Tibial nerve (tissue), 4 donors: ENCODE measurements around the gene HS2ST1. TPM values are rescaled to one million over a fixed set of nuclear protein-coding genes. Genes with fewer than 3 reads are reported as not detected.

Experiments used
- DNase-seq, 2 donors: peaks; one replicate each; pipeline ENCODE4 v3.0.0-alpha.2; 2019; ENCODE audit warnings: low spot score in 2 of 2
- H3K27ac ChIP-seq, 4 donors: fragments of 200-600 bp; sonication (generic) in 3 of 4; one replicate each; pipeline ENCODE4 v1.5.1; 2017 to 2019; ENCODE audit warnings: mild to moderate bottlenecking in 1 of 4
- H3K27me3 ChIP-seq, 2 donors: fragments of 200-600 bp; sonication (generic) in 1 of 2; one replicate each; pipeline versions ENCODE4 v1.5.1 to v1.6.0; 2017 to 2019
- H3K36me3 ChIP-seq, 3 donors: fragments of 200-600 bp; sonication (generic); one replicate each; pipeline ENCODE4 v1.5.1; 2018 to 2019
- H3K4me1 ChIP-seq, 4 donors: fragments of 200-600 bp; sonication (generic) in 3 of 4; one replicate each; pipeline ENCODE4 v1.5.1; 2017 to 2019
- H3K4me3 ChIP-seq, 4 donors: fragments of 200-600 bp; sonication (generic) in 3 of 4; one replicate each; pipeline ENCODE4 v1.5.1; 2017 to 2019; ENCODE audit warnings: mild to moderate bottlenecking in 1 of 4, moderate library complexity in 1 of 4
- H3K9me3 ChIP-seq, 4 donors: fragments of 200-600 bp; sonication (generic) in 3 of 4; one replicate each; pipeline ENCODE4 v1.5.1; 2017 to 2019
- CTCF ChIP-seq, 5 experiments: fragments of 200-600 bp in 3 of 5; fragments of 450-650 bp in 2 of 5; sonication (generic) in 3 of 5; IDR thresholded peaks; one replicate each; pipeline ENCODE4 v1.5.1; 2016 to 2019; ENCODE audit warnings: antibody characterized with exemption in 5 of 5, mild to moderate bottlenecking in 3 of 5, moderate library complexity in 2 of 5
- EP300 ChIP-seq, 2 donors: sonication (generic); formaldehyde crosslinking; IDR thresholded peaks; one replicate each; pipeline ENCODE4 v1.6.1; 2017; ENCODE audit warnings: antibody characterized with exemption in 2 of 2, mild to moderate bottlenecking in 1 of 2
- POLR2A ChIP-seq, 2 donors: fragments of 450-650 bp; IDR thresholded peaks; one replicate each; pipeline ENCODE4 v1.6.1; 2017; ENCODE audit warnings: antibody characterized with exemption in 2 of 2, mild to moderate bottlenecking in 2 of 2, moderate library complexity in 2 of 2
- WGBS, 2 donors: methylation state at CpG; one replicate each; pipeline ENCODE4 v1.1.5; 2018; 5-methylcytosine and 5-hydroxymethylcytosine counted together
- total RNA-seq, 4 donors: library from RNA; depleted of rRNA; stranded (reverse); fragments of >200 nt; gene quantifications; one replicate each; pipeline ENCODE4 v1.1.0, GENCODE V29; 2016

Gene HS2ST1
- total RNA-seq, 4 donors from 2014 or later, result 10.3 to 12.9 (median 11.2) TPM

- Histone ChIP-seq H3K27me3 (no peaks in the 10 kb centered on the region), H3K27ac (no peak overlapping the region), H3K9me3 (no peaks in the 10 kb centered on the region), H3K4me1 (peaks cover 0 to under 1% (median 0%) of the 10 kb centered on the region in 4 donors), H3K4me3 (no peak overlapping the region), H3K36me3 (peaks cover 0 to 6% (median 0%) of the 10 kb centered on the region in 3 donors)
- no peak for DNase-seq
- TF ChIP-seq POLR2A (IDR thresholded peaks at IDR 0.05) (no peak), EP300 (IDR thresholded peaks at IDR 0.05) (no peak), CTCF (IDR thresholded peaks at IDR 0.05) (no peak)
- 96 to 97% methylated on average over 3 of the region's 3 CpGs for WGBS, 2 donors
Observed at GRCh38 chr1:87143413-87144135, 229.1 kb downstream of the HS2ST1 start.

GRCh38 chr1:87144316-87144895, 230.0 kb downstream of the HS2ST1 start:
- Histone ChIP-seq H3K4me1 (peaks cover 0 to 8% (median 4%) of the 10 kb centered on the region in 4 donors), H3K27me3 (no peaks in the 10 kb centered on the region), H3K27ac (no peak overlapping the region), H3K4me3 (no peak overlapping the region), H3K36me3 (peaks cover 0 to 1% (median 0%) of the 10 kb centered on the region in 3 donors), H3K9me3 (no peaks in the 10 kb centered on the region)
- WGBS, 2 donors, result 70 to 77% methylated on average over 8 of the region's 8 CpGs
- TF ChIP-seq POLR2A (IDR thresholded peaks at IDR 0.05), result no peak
- no peak for TF ChIP-seq EP300 (IDR thresholded peaks at IDR 0.05)
- TF ChIP-seq CTCF (IDR thresholded peaks at IDR 0.05), result no peak
- no peak for DNase-seq

- TF ChIP-seq POLR2A (IDR thresholded peaks at IDR 0.05), result no peak
- TF ChIP-seq EP300 (IDR thresholded peaks at IDR 0.05), result no peak
- Histone ChIP-seq H3K4me1 (peaks cover 0 to 14% (median 7%) of the 10 kb centered on the region in 4 donors), H3K36me3 (no peaks in the 10 kb centered on the region), H3K4me3 (no peak overlapping the region), H3K27ac (no peak overlapping the region), H3K27me3 (no peaks in the 10 kb centered on the region), H3K9me3 (no peaks in the 10 kb centered on the region)
- no peak for DNase-seq
- 78 to 81% methylated on average over 2 of the region's 2 CpGs for WGBS, 2 donors
Observed at GRCh38 chr1:87144981-87145380, 230.5 kb downstream of the HS2ST1 start.

- Histone ChIP-seq H3K27ac (no peak overlapping the region), H3K36me3 (no peaks in the 10 kb centered on the region), H3K9me3 (no peaks in the 10 kb centered on the region), H3K4me1 (peaks cover 0 to 27% (median 7%) of the 10 kb centered on the region in 4 donors), H3K27me3 (no peaks in the 10 kb centered on the region), H3K4me3 (no peak overlapping the region)
- TF ChIP-seq POLR2A (IDR thresholded peaks at IDR 0.05) (no peak), CTCF (IDR thresholded peaks at IDR 0.05) (no peak), EP300 (IDR thresholded peaks at IDR 0.05) (no peak)
- WGBS, 2 donors, result 87 to 98% methylated on average over 2 of the region's 2 CpGs
- no peak for DNase-seq
Observed at GRCh38 chr1:87146538-87146937, 232.1 kb downstream of the HS2ST1 start.

- Histone ChIP-seq H3K4me3 (no peak overlapping the region), H3K9me3 (no peaks in the 10 kb centered on the region), H3K27me3 (no peaks in the 10 kb centered on the region), H3K27ac (no peak overlapping the region), H3K36me3 (no peaks in the 10 kb centered on the region), H3K4me1 (peaks cover 0 to 30% (median 8%) of the 10 kb centered on the region in 4 donors)
- DNase-seq, result no peak
- TF ChIP-seq EP300 (IDR thresholded peaks at IDR 0.05) (no peak), CTCF (IDR thresholded peaks at IDR 0.05) (no peak), POLR2A (IDR thresholded peaks at IDR 0.05) (no peak)
- WGBS, 2 donors, result 45 to 47% methylated on average over 2 of the region's 2 CpGs
Observed at GRCh38 chr1:87146986-87147385, 232.6 kb downstream of the HS2ST1 start.
